ENCODE data around the gene TP53RK.

- TF ChIP-seq REST (IDR thresholded peaks at IDR 0.05; ENCODE audit: insufficient replicate concordance, low read depth) (no peak), SPI1 (IDR thresholded peaks at IDR 0.05; ENCODE audit: borderline replicate concordance, low read depth) (no peak)
These were observed 22.9 kb upstream of the TP53RK start for GRCh38 chr20:46712056-46712636.
